ENCODE measurements around the gene CSTF1.

The CSTF1 gene

GRCh38 chr20:56347628-56348304 is 44.7 kb upstream of the CSTF1 start:
- Histone ChIP-seq H3K4ac (ENCODE audit: low read length) (no peak overlapping the region), H2BK120ac (ENCODE audit: low read depth, low read length) (no peak overlapping the region), H3K14ac (ENCODE audit: low read length) (no peak overlapping the region), H3K79me1 (ENCODE audit: low read depth, low read length) (no peaks in the 10 kb centered on the region), H3K36me3 (replicated peaks in 1 of 2; ENCODE audit: control insufficient read depth in 2 of 2, insufficient read depth in 2 of 2, low read length in 2 of 2) (no peaks in the 10 kb centered on the region), H3K9me3 (replicated peaks in 1 of 2; ENCODE audit: control insufficient read depth in 2 of 2, insufficient read depth in 1 of 2, low read depth in 1 of 2, low read length in 2 of 2) (peaks cover 0 to 2% of the 10 kb centered on the region in 2 donors), H3K4me2 (ENCODE audit: insufficient read depth, low read length, poor library complexity, severe bottlenecking) (no peak overlapping the region), H3K9ac (ENCODE audit: low read depth, low read length, poor library complexity) (no peak overlapping the region), H3K27ac (replicated peaks; ENCODE audit: low read length) (no peak overlapping the region), H3K4me3 (ENCODE audit: low read length in 2 of 2) (no peak overlapping the region), H2BK12ac (ENCODE audit: low read length) (no peak overlapping the region), H3K18ac (ENCODE audit: low read length) (no peak overlapping the region), H3K23ac (ENCODE audit: low read depth, low read length, poor library complexity) (no peak overlapping the region), H2BK15ac (ENCODE audit: low read length) (no peak overlapping the region), H3K27me3 (ENCODE audit: control insufficient read depth in 3 of 3, insufficient read depth in 3 of 3, low read depth in 1 of 3, low read length in 3 of 3) (peaks cover 0 to 60% (median 2%) of the 10 kb centered on the region in 3 experiments), H4K91ac (ENCODE audit: low read depth, low read length, poor library complexity) (no peak overlapping the region), H2AFZ (ENCODE audit: low read length) (no peak overlapping the region), H3K4me1 (ENCODE audit: control insufficient read depth in 2 of 2, insufficient read depth in 1 of 2, low read depth in 1 of 2, low read length in 2 of 2) (peaks cover 3 to 5% of the 10 kb centered on the region in 2 donors), H2AK5ac (ENCODE audit: low read depth, low read length) (no peak overlapping the region), H2BK5ac (ENCODE audit: low read length) (no peak overlapping the region), H4K8ac (ENCODE audit: low read depth, low read length) (no peak overlapping the region)
- WGBS, 2 donors (ENCODE audit: extremely low coverage in 2 of 2, insufficient read length in 2 of 2, insufficient replicate concordance in 1 of 2): no CpG with 5 or more reads among the region's 13 CpGs
- DNase-seq (ENCODE audit: low spot score): no peak

- H3K9ac ChIP-seq (ENCODE audit: low read depth, low read length, poor library complexity): no peak overlapping the region
- no peak overlapping the region for H2AK5ac ChIP-seq (ENCODE audit: low read depth, low read length)
- H3K4me2 ChIP-seq (ENCODE audit: insufficient read depth, low read length, poor library complexity, severe bottlenecking): no peak overlapping the region
- H3K4ac ChIP-seq (ENCODE audit: low read length): no peak overlapping the region
- no CpG with 5 or more reads among the region's 5 CpGs for WGBS, 2 donors (ENCODE audit: extremely low coverage in 2 of 2, insufficient read length in 2 of 2, insufficient replicate concordance in 1 of 2)
- H3K79me1 ChIP-seq (ENCODE audit: low read depth, low read length): no peaks in the 10 kb centered on the region
- no peak overlapping the region for H3K23ac ChIP-seq (ENCODE audit: low read depth, low read length, poor library complexity)
- no peaks in the 10 kb centered on the region for H3K36me3 ChIP-seq (replicated peaks in 1 of 2; ENCODE audit: control insufficient read depth in 2 of 2, insufficient read depth in 2 of 2, low read length in 2 of 2)
- no peak for DNase-seq (ENCODE audit: low spot score)
- no peak overlapping the region for H2BK15ac ChIP-seq (ENCODE audit: low read length)
- no peak overlapping the region for H3K18ac ChIP-seq (ENCODE audit: low read length)
- no peak overlapping the region for H2BK120ac ChIP-seq (ENCODE audit: low read depth, low read length)
- H2BK5ac ChIP-seq (ENCODE audit: low read length): no peak overlapping the region
- no peak overlapping the region for H4K8ac ChIP-seq (ENCODE audit: low read depth, low read length)
- peaks cover 0 to 54% (median 2%) of the 10 kb centered on the region in 3 experiments for H3K27me3 ChIP-seq (ENCODE audit: control insufficient read depth in 3 of 3, insufficient read depth in 3 of 3, low read depth in 1 of 3, low read length in 3 of 3)
- H2BK12ac ChIP-seq (ENCODE audit: low read length): no peak overlapping the region
- no peak overlapping the region for H3K14ac ChIP-seq (ENCODE audit: low read length)
- H3K4me1 ChIP-seq (ENCODE audit: control insufficient read depth in 2 of 2, insufficient read depth in 1 of 2, low read depth in 1 of 2, low read length in 2 of 2): peaks cover 3 to 5% of the 10 kb centered on the region in 2 donors
- no peak overlapping the region for H3K27ac ChIP-seq (replicated peaks; ENCODE audit: low read length)
- no peak overlapping the region for H4K91ac ChIP-seq (ENCODE audit: low read depth, low read length, poor library complexity)
- no peak overlapping the region for H2AFZ ChIP-seq (ENCODE audit: low read length)
- H3K9me3 ChIP-seq (replicated peaks in 1 of 2; ENCODE audit: control insufficient read depth in 2 of 2, insufficient read depth in 1 of 2, low read depth in 1 of 2, low read length in 2 of 2): peaks cover 0 to 2% of the 10 kb centered on the region in 2 donors
- H3K4me3 ChIP-seq (ENCODE audit: low read length in 2 of 2): no peak overlapping the region
Measured at GRCh38 chr20:56348305-56348693, 44.1 kb upstream of the CSTF1 start.

- no CpG with 5 or more reads among the region's 3 CpGs for whole genome bisulfite sequencing, 2 donors (ENCODE audit: extremely low coverage in 2 of 2, insufficient read length in 2 of 2, insufficient replicate concordance in 1 of 2)
Measured at GRCh38 chr20:56348746-56349145, 43.7 kb upstream of the CSTF1 start.

GRCh38 chr20:56350842-56351241 is 41.6 kb upstream of the CSTF1 start:
- no CpG with 5 or more reads among the region's 2 CpGs for WGBS, 2 donors (ENCODE audit: extremely low coverage in 2 of 2, insufficient read length in 2 of 2, insufficient replicate concordance in 1 of 2)
- H2BK120ac ChIP-seq (ENCODE audit: low read depth, low read length): no peak overlapping the region
- H2BK12ac ChIP-seq (ENCODE audit: low read length): no peak overlapping the region
- H2BK5ac ChIP-seq (ENCODE audit: low read length): no peak overlapping the region
- no peak overlapping the region for H3K4me2 ChIP-seq (ENCODE audit: insufficient read depth, low read length, poor library complexity, severe bottlenecking)
- no peak overlapping the region for H2AFZ ChIP-seq (ENCODE audit: low read length)
- no peak overlapping the region for H3K9ac ChIP-seq (ENCODE audit: low read depth, low read length, poor library complexity)
- H3K27ac ChIP-seq (replicated peaks; ENCODE audit: low read length): no peak overlapping the region
- no peak overlapping the region for H4K91ac ChIP-seq (ENCODE audit: low read depth, low read length, poor library complexity)
- no peak overlapping the region for H3K4ac ChIP-seq (ENCODE audit: low read length)
- no peak overlapping the region for H2BK15ac ChIP-seq (ENCODE audit: low read length)
- peaks cover 0 to 2% of the 10 kb centered on the region in 2 donors for H3K9me3 ChIP-seq (replicated peaks in 1 of 2; ENCODE audit: control insufficient read depth in 2 of 2, insufficient read depth in 1 of 2, low read depth in 1 of 2, low read length in 2 of 2)
- no peak overlapping the region for H2AK5ac ChIP-seq (ENCODE audit: low read depth, low read length)
- H3K14ac ChIP-seq (ENCODE audit: low read length): no peak overlapping the region
- H3K18ac ChIP-seq (ENCODE audit: low read length): no peak overlapping the region
- no peaks in the 10 kb centered on the region for H3K79me1 ChIP-seq (ENCODE audit: low read depth, low read length)
- peaks cover 0 to 5% of the 10 kb centered on the region in 2 donors for H3K4me1 ChIP-seq (ENCODE audit: control insufficient read depth in 2 of 2, insufficient read depth in 1 of 2, low read depth in 1 of 2, low read length in 2 of 2)
- peaks cover 0 to 29% (median 0%) of the 10 kb centered on the region in 3 experiments for H3K27me3 ChIP-seq (ENCODE audit: control insufficient read depth in 3 of 3, insufficient read depth in 3 of 3, low read depth in 1 of 3, low read length in 3 of 3)
- no peak overlapping the region for H4K8ac ChIP-seq (ENCODE audit: low read depth, low read length)
- no peak overlapping the region for H3K23ac ChIP-seq (ENCODE audit: low read depth, low read length, poor library complexity)
- H3K4me3 ChIP-seq (ENCODE audit: low read length in 2 of 2): no peak overlapping the region
- DNase-seq (ENCODE audit: low spot score): no peak
- H3K36me3 ChIP-seq (replicated peaks in 1 of 2; ENCODE audit: control insufficient read depth in 2 of 2, insufficient read depth in 2 of 2, low read length in 2 of 2): no peaks in the 10 kb centered on the region

More at GRCh38 chr20:56348746-56349145, 43.7 kb upstream of the CSTF1 start:
- peaks cover 0 to 2% of the 10 kb centered on the region in 2 donors for H3K9me3 ChIP-seq (replicated peaks in 1 of 2; ENCODE audit: control insufficient read depth in 2 of 2, insufficient read depth in 1 of 2, low read depth in 1 of 2, low read length in 2 of 2)
- H3K18ac ChIP-seq (ENCODE audit: low read length): no peak overlapping the region
- H3K4ac ChIP-seq (ENCODE audit: low read length): no peak overlapping the region
- H3K79me1 ChIP-seq (ENCODE audit: low read depth, low read length): no peaks in the 10 kb centered on the region
- no peak overlapping the region for H3K9ac ChIP-seq (ENCODE audit: low read depth, low read length, poor library complexity)
- H3K4me2 ChIP-seq (ENCODE audit: insufficient read depth, low read length, poor library complexity, severe bottlenecking): no peak overlapping the region
- no peak overlapping the region for H2AK5ac ChIP-seq (ENCODE audit: low read depth, low read length)
- no peak overlapping the region for H2BK5ac ChIP-seq (ENCODE audit: low read length)
- H2AFZ ChIP-seq (ENCODE audit: low read length): no peak overlapping the region
- no peak overlapping the region for H2BK15ac ChIP-seq (ENCODE audit: low read length)
- peaks cover 1 to 5% of the 10 kb centered on the region in 2 donors for H3K4me1 ChIP-seq (ENCODE audit: control insufficient read depth in 2 of 2, insufficient read depth in 1 of 2, low read depth in 1 of 2, low read length in 2 of 2)
- DNase-seq (ENCODE audit: low spot score): no peak
- no peak overlapping the region for H3K23ac ChIP-seq (ENCODE audit: low read depth, low read length, poor library complexity)
- no peak overlapping the region for H4K8ac ChIP-seq (ENCODE audit: low read depth, low read length)
- H3K36me3 ChIP-seq (replicated peaks in 1 of 2; ENCODE audit: control insufficient read depth in 2 of 2, insufficient read depth in 2 of 2, low read length in 2 of 2): no peaks in the 10 kb centered on the region
- peaks cover 0 to 50% (median 0%) of the 10 kb centered on the region in 3 experiments for H3K27me3 ChIP-seq (ENCODE audit: control insufficient read depth in 3 of 3, insufficient read depth in 3 of 3, low read depth in 1 of 3, low read length in 3 of 3)
- H2BK120ac ChIP-seq (ENCODE audit: low read depth, low read length): no peak overlapping the region
- H3K14ac ChIP-seq (ENCODE audit: low read length): no peak overlapping the region
- H2BK12ac ChIP-seq (ENCODE audit: low read length): no peak overlapping the region
- no peak overlapping the region for H3K4me3 ChIP-seq (ENCODE audit: low read length in 2 of 2)
- H4K91ac ChIP-seq (ENCODE audit: low read depth, low read length, poor library complexity): no peak overlapping the region
- H3K27ac ChIP-seq (replicated peaks; ENCODE audit: low read length): no peak overlapping the region

All from neuronal stem cell (in vitro differentiated cells).